Tibial nerve (tissue), 4 donors: ENCODE measurements around the gene PLCH2.

Source experiments
- EP300 ChIP-seq, 2 donors: sonication (generic); formaldehyde crosslinking; IDR thresholded peaks; one replicate each; pipeline ENCODE4 v1.6.1; 2017; ENCODE audit warnings: antibody characterized with exemption in 2 of 2, mild to moderate bottlenecking in 1 of 2
- POLR2A ChIP-seq, 2 donors: fragments of 450-650 bp; IDR thresholded peaks; one replicate each; pipeline ENCODE4 v1.6.1; 2017; ENCODE audit warnings: antibody characterized with exemption in 2 of 2, mild to moderate bottlenecking in 2 of 2, moderate library complexity in 2 of 2
- TF ChIP-seq, protein P1 (sequence below), 5 experiments: fragments of 200-600 bp in 3 of 5; fragments of 450-650 bp in 2 of 5; sonication (generic) in 3 of 5; IDR thresholded peaks; one replicate each; pipeline ENCODE4 v1.5.1; 2016 to 2019; ENCODE audit warnings: antibody characterized with exemption in 5 of 5, mild to moderate bottlenecking in 3 of 5, moderate library complexity in 2 of 5

GRCh38 chr1:2473198-2473597 is 2.9 kb upstream of the PLCH2 start:
- TF ChIP-seq, protein P1, sequence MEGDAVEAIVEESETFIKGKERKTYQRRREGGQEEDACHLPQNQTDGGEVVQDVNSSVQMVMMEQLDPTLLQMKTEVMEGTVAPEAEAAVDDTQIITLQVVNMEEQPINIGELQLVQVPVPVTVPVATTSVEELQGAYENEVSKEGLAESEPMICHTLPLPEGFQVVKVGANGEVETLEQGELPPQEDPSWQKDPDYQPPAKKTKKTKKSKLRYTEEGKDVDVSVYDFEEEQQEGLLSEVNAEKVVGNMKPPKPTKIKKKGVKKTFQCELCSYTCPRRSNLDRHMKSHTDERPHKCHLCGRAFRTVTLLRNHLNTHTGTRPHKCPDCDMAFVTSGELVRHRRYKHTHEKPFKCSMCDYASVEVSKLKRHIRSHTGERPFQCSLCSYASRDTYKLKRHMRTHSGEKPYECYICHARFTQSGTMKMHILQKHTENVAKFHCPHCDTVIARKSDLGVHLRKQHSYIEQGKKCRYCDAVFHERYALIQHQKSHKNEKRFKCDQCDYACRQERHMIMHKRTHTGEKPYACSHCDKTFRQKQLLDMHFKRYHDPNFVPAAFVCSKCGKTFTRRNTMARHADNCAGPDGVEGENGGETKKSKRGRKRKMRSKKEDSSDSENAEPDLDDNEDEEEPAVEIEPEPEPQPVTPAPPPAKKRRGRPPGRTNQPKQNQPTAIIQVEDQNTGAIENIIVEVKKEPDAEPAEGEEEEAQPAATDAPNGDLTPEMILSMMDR (IDR thresholded peaks at IDR 0.05): no peak
- TF ChIP-seq POLR2A (IDR thresholded peaks at IDR 0.05) (no peak), EP300 (IDR thresholded peaks at IDR 0.05) (no peak)
